ENCODE results near the gene PSMA8.

DNA sequence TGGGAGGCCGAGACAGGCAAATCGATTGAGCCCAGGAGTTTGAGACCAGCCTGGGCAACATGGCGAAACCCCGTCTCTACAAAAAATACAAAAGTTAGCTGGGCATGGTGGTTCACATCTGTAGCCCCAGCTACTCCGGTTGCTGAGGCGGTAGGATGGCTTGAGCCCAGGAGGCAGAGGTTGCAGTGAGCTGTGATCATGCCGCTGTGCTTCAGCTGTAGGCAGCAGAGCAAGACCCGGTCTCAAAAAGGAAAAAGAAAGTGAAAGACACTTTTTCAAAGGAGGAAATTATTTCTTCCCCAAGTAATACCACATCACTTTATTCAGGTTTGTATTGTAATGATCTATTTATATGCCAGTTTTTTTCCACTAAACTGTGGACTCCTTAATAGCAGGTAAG lies 56.8 kb downstream of the PSMA8 start:
- TF ChIP-seq POLR2AphosphoS5 (IDR thresholded peaks at IDR 0.05): peak in 2 of 3 donors; percentile 44 to 64
- TF ChIP-seq, protein P1, sequence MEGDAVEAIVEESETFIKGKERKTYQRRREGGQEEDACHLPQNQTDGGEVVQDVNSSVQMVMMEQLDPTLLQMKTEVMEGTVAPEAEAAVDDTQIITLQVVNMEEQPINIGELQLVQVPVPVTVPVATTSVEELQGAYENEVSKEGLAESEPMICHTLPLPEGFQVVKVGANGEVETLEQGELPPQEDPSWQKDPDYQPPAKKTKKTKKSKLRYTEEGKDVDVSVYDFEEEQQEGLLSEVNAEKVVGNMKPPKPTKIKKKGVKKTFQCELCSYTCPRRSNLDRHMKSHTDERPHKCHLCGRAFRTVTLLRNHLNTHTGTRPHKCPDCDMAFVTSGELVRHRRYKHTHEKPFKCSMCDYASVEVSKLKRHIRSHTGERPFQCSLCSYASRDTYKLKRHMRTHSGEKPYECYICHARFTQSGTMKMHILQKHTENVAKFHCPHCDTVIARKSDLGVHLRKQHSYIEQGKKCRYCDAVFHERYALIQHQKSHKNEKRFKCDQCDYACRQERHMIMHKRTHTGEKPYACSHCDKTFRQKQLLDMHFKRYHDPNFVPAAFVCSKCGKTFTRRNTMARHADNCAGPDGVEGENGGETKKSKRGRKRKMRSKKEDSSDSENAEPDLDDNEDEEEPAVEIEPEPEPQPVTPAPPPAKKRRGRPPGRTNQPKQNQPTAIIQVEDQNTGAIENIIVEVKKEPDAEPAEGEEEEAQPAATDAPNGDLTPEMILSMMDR (IDR thresholded peaks at IDR 0.05 in 8 of 11, conservative IDR thresholded peaks at IDR 0.05 in 3 of 11): no peak
- TF ChIP-seq POLR2A (IDR thresholded peaks at IDR 0.05): no peak
